GM06990 (cell line): ENCODE measurements around the gene MFSD6.

Source experiments
- DNase-seq: peaks from one replicate; pipeline ENCODE4 v3.0.0-alpha.2; 2011; ENCODE audit not compliant: insufficient read length; ENCODE audit errors: extremely low read depth
- H3K27me3 ChIP-seq: replicated peaks from 2 replicates; pipeline ENCODE4 v1.6.0; 2011; ENCODE audit warnings: low read length; ENCODE audit not compliant: control insufficient read depth, insufficient read depth
- H3K36me3 ChIP-seq: 2 replicates; pipeline ENCODE4 v1.5.1; 2011; ENCODE audit warnings: low read length; ENCODE audit not compliant: control insufficient read depth, insufficient read depth
- H3K4me3 ChIP-seq: replicated peaks from 2 replicates; pipeline ENCODE4 v1.5.1; 2011; ENCODE audit warnings: low read depth, mild to moderate bottlenecking, control low read depth, low read length
- CTCF ChIP-seq: IDR thresholded peaks from 2 replicates; pipeline ENCODE4 v1.5.1; 2011; ENCODE audit warnings: low read length, control low read depth, mild to moderate bottlenecking, inconsistent platforms; ENCODE audit not compliant: insufficient read depth, poor library complexity, severe bottlenecking

Gene MFSD6

GRCh38 chr2:190538201-190538600, 130.0 kb downstream of the MFSD6 start:
- no peak for DNase-seq
- TF ChIP-seq CTCF = no peak
- Histone ChIP-seq H3K27me3 (no peaks in the 10 kb centered on the region), H3K4me3 (no peak overlapping the region), H3K36me3 (no peaks in the 10 kb centered on the region)

- DNase-seq = no peak
- Histone ChIP-seq H3K4me3 (no peak overlapping the region), H3K27me3 (no peaks in the 10 kb centered on the region), H3K36me3 (no peaks in the 10 kb centered on the region)
- no peak for TF ChIP-seq CTCF
These were observed 131.9 kb downstream of the MFSD6 start for GRCh38 chr2:190540048-190540447.

DNA sequence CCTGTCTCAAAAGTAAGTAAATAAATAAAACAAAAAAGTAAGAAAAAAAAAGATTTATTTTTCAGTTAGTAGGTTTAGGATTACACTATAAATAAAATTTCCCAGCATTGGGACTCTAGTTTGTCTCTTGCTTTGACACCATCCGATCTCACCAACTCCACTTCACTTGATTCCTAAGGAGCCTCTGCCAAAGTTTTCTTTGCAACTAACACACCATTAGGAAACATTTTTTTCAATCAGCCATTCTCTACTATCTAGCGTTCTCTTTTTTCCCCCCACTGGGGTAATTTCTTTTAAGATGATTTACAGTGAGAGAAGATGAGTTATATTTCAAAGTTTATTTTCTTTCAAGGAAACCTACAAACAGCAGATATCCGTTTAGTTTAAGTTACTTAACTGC, 136.9 kb downstream of the MFSD6 start:
- Histone ChIP-seq H3K4me3 (no peak overlapping the region), H3K27me3 (no peaks in the 10 kb centered on the region), H3K36me3 (no peaks in the 10 kb centered on the region)
- DNase-seq = no peak
- TF ChIP-seq CTCF = no peak

DNA sequence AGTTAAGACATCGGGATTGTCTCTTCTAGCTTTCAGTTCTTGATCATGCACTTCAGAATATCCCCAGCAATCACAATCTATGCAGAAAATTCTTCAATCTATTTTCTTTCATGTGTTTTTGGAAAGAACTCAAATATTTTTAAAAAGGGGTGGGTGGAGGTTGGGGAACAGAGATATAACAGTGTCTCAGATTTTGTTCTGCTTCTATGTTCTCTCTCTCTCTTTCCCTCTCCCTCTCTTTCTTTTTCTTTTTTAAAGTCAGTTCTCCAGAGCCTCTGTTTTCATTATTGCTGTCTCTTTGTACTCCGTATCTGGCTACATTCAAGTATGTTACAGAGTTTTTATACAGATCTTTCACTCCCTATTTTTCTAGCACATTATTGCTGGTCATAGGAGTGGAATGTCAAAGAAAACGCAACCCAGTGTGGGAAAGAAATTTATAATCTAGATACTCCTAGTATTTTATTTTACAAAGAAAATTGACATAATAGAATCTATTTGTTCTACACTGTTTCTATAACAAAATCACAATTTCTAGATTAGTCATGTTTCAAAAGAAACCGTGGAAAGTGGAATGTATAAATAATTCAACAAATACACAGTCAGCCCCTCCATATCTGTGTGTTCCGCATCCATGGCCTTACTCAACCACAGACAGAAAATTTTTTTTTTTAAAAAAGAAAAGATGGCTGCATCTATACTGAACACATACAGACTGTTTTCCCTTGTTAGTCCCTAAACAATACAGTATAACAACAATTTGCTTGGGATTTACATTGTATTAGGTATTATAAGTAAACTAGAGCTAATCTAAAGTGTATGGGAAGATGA, 137.6 kb downstream of the MFSD6 start:
- no peak for TF ChIP-seq CTCF
- Histone ChIP-seq H3K36me3 (no peaks in the 10 kb centered on the region), H3K27me3 (no peaks in the 10 kb centered on the region), H3K4me3 (no peak overlapping the region)
- DNase-seq = no peak

GRCh38 chr2:190546734-190547133, 138.6 kb downstream of the MFSD6 start:
- Histone ChIP-seq H3K4me3 (no peak overlapping the region), H3K36me3 (no peaks in the 10 kb centered on the region), H3K27me3 (no peaks in the 10 kb centered on the region)
- no peak for TF ChIP-seq CTCF
- DNase-seq = no peak

DNA sequence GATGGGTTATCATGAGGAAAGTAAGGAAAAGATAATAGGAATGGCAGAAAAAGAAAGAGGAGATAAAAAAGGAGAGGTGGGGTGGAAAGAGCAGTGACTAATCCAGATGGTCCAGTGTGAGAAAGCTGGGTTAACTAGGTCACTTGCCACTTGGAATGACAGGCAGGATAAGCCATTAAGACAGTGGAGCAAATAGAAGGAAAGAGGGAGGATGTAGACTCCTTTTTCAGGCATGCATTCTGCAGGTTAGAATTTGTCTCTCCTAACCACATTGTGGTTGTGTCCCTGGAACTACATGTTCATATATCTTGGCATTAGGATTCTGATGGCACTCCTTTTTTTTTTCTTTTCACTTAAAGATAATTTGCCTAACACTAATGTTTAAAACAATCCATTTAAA, 139.7 kb downstream of the MFSD6 start:
- no peak for TF ChIP-seq CTCF
- Histone ChIP-seq H3K27me3 (no peaks in the 10 kb centered on the region), H3K4me3 (no peak overlapping the region), H3K36me3 (no peaks in the 10 kb centered on the region)
- no peak for DNase-seq
